Gastroesophageal sphincter (tissue), 3 donors: ENCODE measurements around the gene RAD51D.

ENCODE experiments used
- CTCF ChIP-seq, 4 experiments: fragments of 200-600 bp in 2 of 4; fragments of 450-650 bp in 2 of 4; sonication (generic) in 1 of 4; IDR thresholded peaks; one replicate each; pipeline ENCODE4 v1.5.1; 2017 to 2019; ENCODE audit warnings: antibody characterized with exemption in 4 of 4, mild to moderate bottlenecking in 2 of 4, moderate library complexity in 2 of 4
- EP300 ChIP-seq: sonication (generic); formaldehyde crosslinking; IDR thresholded peaks from one replicate; pipeline ENCODE4 v1.6.1; 2017; ENCODE audit warnings: antibody characterized with exemption, mild to moderate bottlenecking
- POLR2A ChIP-seq, 2 donors: fragments of 450-650 bp; IDR thresholded peaks; one replicate each; pipeline ENCODE4 v1.6.1; 2017; ENCODE audit warnings: antibody characterized with exemption in 2 of 2, mild to moderate bottlenecking in 2 of 2, moderate library complexity in 1 of 2
- POLR2AphosphoS5 ChIP-seq: sonication (generic); formaldehyde crosslinking; IDR thresholded peaks from one replicate; pipeline ENCODE4 v1.6.1; 2017; ENCODE audit warnings: antibody characterized with exemption

- TF ChIP-seq CTCF (IDR thresholded peaks at IDR 0.05) = no peak
- TF ChIP-seq POLR2A (IDR thresholded peaks at IDR 0.05) = no peak
- no peak for TF ChIP-seq EP300
- TF ChIP-seq POLR2AphosphoS5 = no peak
Measured at GRCh38 chr17:35084987-35085386, 34.7 kb downstream of the RAD51D start.
